ENCODE data around the gene ZNF90.
"Not testable (repeated sequence)": the region's sequence is repeated elsewhere in the genome, so short reads cannot be mapped to it uniquely, and the experiment has no call there.

ZNF90 gene

GRCh38 chr19:20102097-20102496 is 24.3 kb downstream of the ZNF90 start:
- Histone ChIP-seq H3K9me3 (ENCODE audit: control extremely low read depth in 1 of 5, control insufficient read depth in 4 of 5, insufficient read depth in 2 of 5, low read depth in 1 of 5, low read length in 4 of 5) (peaks cover 3 to 83% (median 53%) of the 10 kb centered on the region in 5 experiments), H3K27me3 (replicated peaks in 2 of 5; ENCODE audit: control insufficient read depth in 4 of 5, insufficient read depth in 5 of 5, low read length in 4 of 5) (no peaks in the 10 kb centered on the region), H3K4me1 (ENCODE audit: control extremely low read depth in 1 of 4, control insufficient read depth in 4 of 4, insufficient read depth in 4 of 4, low read length in 3 of 4) (no peaks in the 10 kb centered on the region), H3K36me3 (ENCODE audit: control insufficient read depth in 4 of 4, insufficient read depth in 4 of 4, low read length in 3 of 4) (peaks cover 6 to 68% (median 35%) of the 10 kb centered on the region in 4 experiments), H3K27ac (ENCODE audit: insufficient read depth in 1 of 2, low read depth in 1 of 2, low read length in 2 of 2, poor library complexity in 1 of 2, severe bottlenecking in 2 of 2) (no peak overlapping the region), H3K4me3 (ENCODE audit: control insufficient read depth in 1 of 7, extremely low read depth in 1 of 7, insufficient read depth in 4 of 7, low read depth in 2 of 7, low read length in 6 of 7) (no peak overlapping the region)
- DNase-seq: no peak
- CTCF ChIA-PET: no interaction called here
- 94% methylated on average over 3 of the region's 3 CpGs for WGBS (ENCODE audit: insufficient coverage)
- POLR2A ChIA-PET: no interaction called here

GRCh38 chr19:20103091-20103740 is 25.4 kb downstream of the ZNF90 start:
- Histone ChIP-seq H3K4me3 (ENCODE audit: control insufficient read depth in 1 of 7, extremely low read depth in 1 of 7, insufficient read depth in 4 of 7, low read depth in 2 of 7, low read length in 6 of 7) (no peak overlapping the region), H3K27me3 (replicated peaks in 2 of 5; ENCODE audit: control insufficient read depth in 4 of 5, insufficient read depth in 5 of 5, low read length in 4 of 5) (no peaks in the 10 kb centered on the region), H3K36me3 (ENCODE audit: control insufficient read depth in 4 of 4, insufficient read depth in 4 of 4, low read length in 3 of 4) (peaks cover 3 to 77% (median 42%) of the 10 kb centered on the region in 4 experiments), H3K9me3 (ENCODE audit: control extremely low read depth in 1 of 5, control insufficient read depth in 4 of 5, insufficient read depth in 2 of 5, low read depth in 1 of 5, low read length in 4 of 5) (peaks cover 3 to 81% (median 53%) of the 10 kb centered on the region in 5 experiments), H3K27ac (ENCODE audit: insufficient read depth in 1 of 2, low read depth in 1 of 2, low read length in 2 of 2, poor library complexity in 1 of 2, severe bottlenecking in 2 of 2) (no peak overlapping the region), H3K4me1 (ENCODE audit: control extremely low read depth in 1 of 4, control insufficient read depth in 4 of 4, insufficient read depth in 4 of 4, low read length in 3 of 4) (no peaks in the 10 kb centered on the region)
- no peak for DNase-seq
- CTCF ChIA-PET: no interaction called here
- POLR2A ChIA-PET: interaction anchor here (0.6 kb wide), 1 partner anchor 253 kb away, joined by 3 read pairs; no protein-coding TSS in a partner anchor
- 98% methylated on average over 4 of the region's 5 CpGs for WGBS (ENCODE audit: insufficient coverage)

GRCh38 chr19:20107301-20107700 is 29.5 kb downstream of the ZNF90 start:
- peaks cover 5 to 77% (median 47%) of the 10 kb centered on the region in 5 experiments for H3K9me3 ChIP-seq (ENCODE audit: control extremely low read depth in 1 of 5, control insufficient read depth in 4 of 5, insufficient read depth in 2 of 5, low read depth in 1 of 5, low read length in 4 of 5)
- CTCF ChIA-PET: no interaction called here
- POLR2A ChIA-PET: no interaction called here
- WGBS (ENCODE audit: insufficient coverage): 96% methylated on average over 3 of the region's 3 CpGs
- peaks cover 3 to 76% (median 37%) of the 10 kb centered on the region in 4 experiments for H3K36me3 ChIP-seq (ENCODE audit: control insufficient read depth in 4 of 4, insufficient read depth in 4 of 4, low read length in 3 of 4)
- H3K27me3 ChIP-seq (replicated peaks in 2 of 5; ENCODE audit: control insufficient read depth in 4 of 5, insufficient read depth in 5 of 5, low read length in 4 of 5): no peaks in the 10 kb centered on the region
- H3K4me3 ChIP-seq (ENCODE audit: control insufficient read depth in 1 of 7, extremely low read depth in 1 of 7, insufficient read depth in 4 of 7, low read depth in 2 of 7, low read length in 6 of 7): no peak overlapping the region
- DNase-seq: no peak
- no peaks in the 10 kb centered on the region for H3K4me1 ChIP-seq (ENCODE audit: control extremely low read depth in 1 of 4, control insufficient read depth in 4 of 4, insufficient read depth in 4 of 4, low read length in 3 of 4)
- H3K27ac ChIP-seq (ENCODE audit: insufficient read depth in 1 of 2, low read depth in 1 of 2, low read length in 2 of 2, poor library complexity in 1 of 2, severe bottlenecking in 2 of 2): no peak overlapping the region

GRCh38 chr19:20118064-20118839 is 40.5 kb downstream of the ZNF90 start:
- H3K27ac ChIP-seq (ENCODE audit: insufficient read depth in 1 of 2, low read depth in 1 of 2, low read length in 2 of 2, poor library complexity in 1 of 2, severe bottlenecking in 2 of 2); H3K4me1 ChIP-seq (ENCODE audit: control extremely low read depth in 1 of 4, control insufficient read depth in 4 of 4, insufficient read depth in 4 of 4, low read length in 3 of 4); H3K27me3 ChIP-seq (replicated peaks in 2 of 5; ENCODE audit: control insufficient read depth in 4 of 5, insufficient read depth in 5 of 5, low read length in 4 of 5); POLR2A ChIA-PET; H3K4me3 ChIP-seq (ENCODE audit: control insufficient read depth in 1 of 7, extremely low read depth in 1 of 7, insufficient read depth in 4 of 7, low read depth in 2 of 7, low read length in 6 of 7); CTCF ChIA-PET; DNase-seq: not testable (repeated sequence)
- 100% methylated on average over 1 of the region's 6 CpGs for WGBS (ENCODE audit: insufficient coverage)
- peaks cover 10 to 54% (median 19%) of the 10 kb centered on the region in 4 experiments for H3K36me3 ChIP-seq (ENCODE audit: control insufficient read depth in 4 of 4, insufficient read depth in 4 of 4, low read length in 3 of 4)
- peaks cover 16 to 80% (median 48%) of the 10 kb centered on the region in 5 experiments for H3K9me3 ChIP-seq (ENCODE audit: control extremely low read depth in 1 of 5, control insufficient read depth in 4 of 5, insufficient read depth in 2 of 5, low read depth in 1 of 5, low read length in 4 of 5)

GRCh38 chr19:20124879-20125278 is 47.1 kb downstream of the ZNF90 start:
- Histone ChIP-seq H3K36me3 (ENCODE audit: control insufficient read depth in 4 of 4, insufficient read depth in 4 of 4, low read length in 3 of 4) (peaks cover 5 to 61% (median 21%) of the 10 kb centered on the region in 4 experiments), H3K4me3 (ENCODE audit: control insufficient read depth in 1 of 7, extremely low read depth in 1 of 7, insufficient read depth in 4 of 7, low read depth in 2 of 7, low read length in 6 of 7) (no peak overlapping the region), H3K27ac (ENCODE audit: insufficient read depth in 1 of 2, low read depth in 1 of 2, low read length in 2 of 2, poor library complexity in 1 of 2, severe bottlenecking in 2 of 2) (no peak overlapping the region), H3K4me1 (ENCODE audit: control extremely low read depth in 1 of 4, control insufficient read depth in 4 of 4, insufficient read depth in 4 of 4, low read length in 3 of 4) (no peaks in the 10 kb centered on the region), H3K27me3 (replicated peaks in 2 of 5; ENCODE audit: control insufficient read depth in 4 of 5, insufficient read depth in 5 of 5, low read length in 4 of 5) (no peaks in the 10 kb centered on the region), H3K9me3 (ENCODE audit: control extremely low read depth in 1 of 5, control insufficient read depth in 4 of 5, insufficient read depth in 2 of 5, low read depth in 1 of 5, low read length in 4 of 5) (peaks cover 9 to 74% (median 44%) of the 10 kb centered on the region in 5 experiments)
- CTCF ChIA-PET: no interaction called here
- POLR2A ChIA-PET: no interaction called here
- 96% methylated on average over 23 of the region's 23 CpGs for WGBS (ENCODE audit: insufficient coverage)
- no peak for DNase-seq

- CTCF ChIA-PET: not testable (repeated sequence)
- 100% methylated on average over 1 of the region's 2 CpGs for WGBS (ENCODE audit: insufficient coverage)
These were observed 55.1 kb downstream of the ZNF90 start for GRCh38 chr19:20132933-20133332.

GRCh38 chr19:20137714-20138113 is 59.9 kb downstream of the ZNF90 start:
- not testable (repeated sequence) for H3K36me3 ChIP-seq (ENCODE audit: control insufficient read depth in 4 of 4, insufficient read depth in 4 of 4, low read length in 3 of 4)
- peaks cover 0 to 44% (median 15%) of the 10 kb centered on the region in 5 experiments for H3K9me3 ChIP-seq (ENCODE audit: control extremely low read depth in 1 of 5, control insufficient read depth in 4 of 5, insufficient read depth in 2 of 5, low read depth in 1 of 5, low read length in 4 of 5)
- no CpG with 5 or more reads among the region's 29 CpGs for whole genome bisulfite sequencing (ENCODE audit: insufficient coverage)

More at GRCh38 chr19:20132933-20133332, 55.1 kb downstream of the ZNF90 start:
- DNase-seq; H3K27ac ChIP-seq (ENCODE audit: insufficient read depth in 1 of 2, low read depth in 1 of 2, low read length in 2 of 2, poor library complexity in 1 of 2, severe bottlenecking in 2 of 2); H3K4me1 ChIP-seq (ENCODE audit: control extremely low read depth in 1 of 4, control insufficient read depth in 4 of 4, insufficient read depth in 4 of 4, low read length in 3 of 4); H3K4me3 ChIP-seq (ENCODE audit: control insufficient read depth in 1 of 7, extremely low read depth in 1 of 7, insufficient read depth in 4 of 7, low read depth in 2 of 7, low read length in 6 of 7); H3K27me3 ChIP-seq (replicated peaks in 2 of 5; ENCODE audit: control insufficient read depth in 4 of 5, insufficient read depth in 5 of 5, low read length in 4 of 5); POLR2A ChIA-PET: not testable (repeated sequence)
- peaks cover 5 to 51% (median 20%) of the 10 kb centered on the region in 5 experiments for H3K9me3 ChIP-seq (ENCODE audit: control extremely low read depth in 1 of 5, control insufficient read depth in 4 of 5, insufficient read depth in 2 of 5, low read depth in 1 of 5, low read length in 4 of 5)
- peaks cover 0 to 17% (median 10%) of the 10 kb centered on the region in 4 experiments for H3K36me3 ChIP-seq (ENCODE audit: control insufficient read depth in 4 of 4, insufficient read depth in 4 of 4, low read length in 3 of 4)

More at GRCh38 chr19:20137714-20138113, 59.9 kb downstream of the ZNF90 start:
- POLR2A ChIA-PET; CTCF ChIA-PET; H3K27ac ChIP-seq (ENCODE audit: insufficient read depth in 1 of 2, low read depth in 1 of 2, low read length in 2 of 2, poor library complexity in 1 of 2, severe bottlenecking in 2 of 2); H3K4me3 ChIP-seq (ENCODE audit: control insufficient read depth in 1 of 7, extremely low read depth in 1 of 7, insufficient read depth in 4 of 7, low read depth in 2 of 7, low read length in 6 of 7); DNase-seq; H3K27me3 ChIP-seq (replicated peaks in 2 of 5; ENCODE audit: control insufficient read depth in 4 of 5, insufficient read depth in 5 of 5, low read length in 4 of 5); H3K4me1 ChIP-seq (ENCODE audit: control extremely low read depth in 1 of 4, control insufficient read depth in 4 of 4, insufficient read depth in 4 of 4, low read length in 3 of 4): not testable (repeated sequence)

Measured in common myeloid progenitor, CD34-positive (primary cell).